GM18868 (cell line): ENCODE measurements around the gene WNT9B.

ENCODE experiments used
- ATAC-seq: cut with Tn5 transposase; IDR thresholded peaks from one replicate; pipeline ENCODE4 v1.9.1; 2021; ENCODE audit warnings: mild to moderate bottlenecking, moderate library complexity; ENCODE audit not compliant: unreplicated experiment

The WNT9B gene

GRCh38 chr17:46851029-46851741, at the start of gene WNT9B:
TSS of gene WNT9B (plus strand) at chr17:46851583. CDS start at chr17:46851639, 56 bp downstream.
- ATAC-seq = no peak

GRCh38 chr17:46802800-46803199, 48.6 kb upstream of the WNT9B start:
- no peak for ATAC-seq

GRCh38 chr17:46803544-46803943, 47.8 kb upstream of the WNT9B start:
- no peak for ATAC-seq

GRCh38 chr17:46805771-46806170, 45.6 kb upstream of the WNT9B start:
- no peak for ATAC-seq

GRCh38 chr17:46809110-46809571, 42.2 kb upstream of the WNT9B start:
- no peak for ATAC-seq

- no peak for ATAC-seq
These were observed 40.5 kb upstream of the WNT9B start for GRCh38 chr17:46810837-46811236.

GRCh38 chr17:46811978-46812583, 39.3 kb upstream of the WNT9B start:
- no peak for ATAC-seq

- no peak for ATAC-seq
These were observed 38.6 kb upstream of the WNT9B start for GRCh38 chr17:46812624-46813318.

GRCh38 chr17:46813920-46814319, 37.5 kb upstream of the WNT9B start:
- no peak for ATAC-seq

- no peak for ATAC-seq
These were observed 36.9 kb upstream of the WNT9B start for GRCh38 chr17:46814446-46814845.

GRCh38 chr17:46815474-46816353, 35.7 kb upstream of the WNT9B start:
- no peak for ATAC-seq

- ATAC-seq = no peak
These were observed 34.1 kb upstream of the WNT9B start for GRCh38 chr17:46817151-46817900.

GRCh38 chr17:46817901-46818209, 33.5 kb upstream of the WNT9B start:
- no peak for ATAC-seq

- no peak for ATAC-seq
These were observed 33.0 kb upstream of the WNT9B start, which contains the start of gene WNT3 for GRCh38 chr17:46818316-46818928. TSS of gene WNT3 (minus strand) at chr17:46818692. CDS start at chr17:46818597, 95 bp downstream.

- ATAC-seq = no peak
These were observed 32.2 kb upstream of the WNT9B start for GRCh38 chr17:46818929-46819859.

GRCh38 chr17:46819906-46820351, 31.5 kb upstream of the WNT9B start:
- ATAC-seq = no peak

GRCh38 chr17:46820592-46821450, 30.6 kb upstream of the WNT9B start:
- no peak for ATAC-seq
